Esophagus (tissue), 2 donors: Measurements from ENCODE around the gene TXNIP. TPM values are rescaled to one million over a fixed set of nuclear protein-coding genes. Genes with fewer than 3 reads are reported as not detected.
A peak's percentile ranks its signal among the peaks of the same experiment; 100 is the strongest.

Experiments used
- H3K27ac ChIP-seq, 2 donors: one replicate each; pipeline ENCODE4 v1.5.1; 2013; ENCODE audit warnings: low read depth in 2 of 2, mild to moderate bottlenecking in 2 of 2, inconsistent platforms in 1 of 2, low read length in 1 of 2, moderate library complexity in 1 of 2
- H3K27me3 ChIP-seq, 2 donors: one replicate each; pipeline ENCODE4 v1.6.1; 2013; ENCODE audit warnings: low read length in 2 of 2, control low read depth in 1 of 2, mild to moderate bottlenecking in 1 of 2; ENCODE audit not compliant: insufficient read depth in 2 of 2, control insufficient read depth in 1 of 2
- H3K36me3 ChIP-seq, 2 donors: one replicate each; pipeline ENCODE4 v1.6.1; 2013; ENCODE audit warnings: low read length in 1 of 2; ENCODE audit not compliant: control insufficient read depth in 2 of 2, insufficient read depth in 2 of 2
- H3K4me1 ChIP-seq, 2 donors: one replicate each; pipeline ENCODE4 v1.6.1; 2013; ENCODE audit warnings: low read length in 1 of 2; ENCODE audit not compliant: control insufficient read depth in 2 of 2, insufficient read depth in 2 of 2
- H3K4me3 ChIP-seq, 2 donors: one replicate each; pipeline ENCODE4 v1.5.1; 2013; ENCODE audit warnings: low read length in 2 of 2, mild to moderate bottlenecking in 2 of 2, low read depth in 1 of 2, moderate library complexity in 1 of 2
- H3K9me3 ChIP-seq, 2 donors: one replicate each; pipeline ENCODE4 v1.6.1; 2013; ENCODE audit warnings: mild to moderate bottlenecking in 2 of 2, low read depth in 1 of 2, low read length in 1 of 2, moderate library complexity in 1 of 2; ENCODE audit not compliant: control insufficient read depth in 2 of 2, insufficient read depth in 1 of 2
- WGBS, 2 donors: extraction: QIAGEN DNeasy Blood & Tissue Kit; methylation state at CpG; one replicate each; pipeline ENCODE4 v1.1.7; 2013; 5-methylcytosine and 5-hydroxymethylcytosine counted together
- polyA plus RNA-seq, 2 donors: library from polyadenylated mRNA; stranded (reverse); fragments of 200-250 nt; gene quantifications; one replicate each; pipeline ENCODE4 v1.2.3, GENCODE V29; 2013
- donor health status: healthy with polysubstance abuse.
- donor health status: Bipolar disorder and iron deficiency.

TXNIP gene
- polyA plus RNA-seq, 2 donors, result 77.5 to 235 TPM

DNA sequence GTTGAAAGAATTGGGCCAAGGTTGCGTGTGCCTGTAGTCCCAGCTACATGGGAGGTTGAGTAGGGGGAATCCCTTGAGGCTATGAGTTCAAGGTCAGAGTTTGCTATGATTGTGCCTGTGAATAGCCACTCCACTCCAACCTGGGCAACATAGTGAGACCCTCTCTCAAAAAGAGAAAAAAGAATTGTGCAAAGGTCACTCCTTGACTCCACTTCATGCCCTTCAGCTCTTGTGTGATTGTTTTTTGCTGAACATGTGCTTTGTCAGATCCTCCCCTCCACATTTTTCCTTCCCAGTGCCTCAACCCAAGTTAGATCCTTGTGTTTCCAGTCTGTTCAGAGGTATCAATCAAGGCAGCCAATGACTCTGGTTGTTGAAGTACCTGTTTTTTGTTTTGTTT lies 8.5 kb downstream of the TXNIP start:
- 95 to 100% methylated on average over 1 of the region's 1 CpG for WGBS, 2 donors
- H3K4me1 ChIP-seq, result peaks cover 2 to 5% of the 10 kb centered on the region in 2 donors
- no peak overlapping the region for H3K4me3 ChIP-seq
- H3K36me3 ChIP-seq, result peaks cover 0 to 3% of the 10 kb centered on the region in 2 donors
- H3K27me3 ChIP-seq, result no peaks in the 10 kb centered on the region
- no peaks in the 10 kb centered on the region for H3K9me3 ChIP-seq
- H3K27ac ChIP-seq, result peak overlapping the region in 1 of 2 donors; percentile 60

DNA sequence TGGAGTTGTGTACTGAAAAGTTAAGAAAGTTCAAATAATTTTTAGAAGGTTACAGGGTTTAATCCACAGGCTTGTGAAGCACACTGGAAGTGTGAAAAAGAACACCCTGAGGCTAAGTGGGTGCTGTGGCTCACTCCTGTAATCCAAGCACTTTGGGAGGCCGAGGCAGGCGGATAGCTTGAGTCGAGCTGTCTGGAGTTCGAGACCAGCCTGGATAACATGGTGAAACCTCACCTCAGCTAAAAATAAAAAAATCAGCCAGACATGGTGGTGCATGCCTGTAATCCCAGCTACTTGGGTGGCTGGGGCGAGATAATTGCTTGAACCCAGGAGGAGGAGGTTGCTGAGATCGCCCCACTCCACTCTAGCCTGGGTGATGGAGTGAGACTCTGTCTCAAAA lies 9.8 kb downstream of the TXNIP start:
- WGBS, 2 donors, result 86 to 88% methylated on average over 6 of the region's 6 CpGs
- no peaks in the 10 kb centered on the region for H3K27me3 ChIP-seq
- no peaks in the 10 kb centered on the region for H3K9me3 ChIP-seq
- peaks cover 2 to 6% of the 10 kb centered on the region in 2 donors for H3K4me1 ChIP-seq
- H3K4me3 ChIP-seq, result no peak overlapping the region
- no peaks in the 10 kb centered on the region for H3K36me3 ChIP-seq
- H3K27ac ChIP-seq, result peak overlapping the region; percentile 68 to 69

DNA sequence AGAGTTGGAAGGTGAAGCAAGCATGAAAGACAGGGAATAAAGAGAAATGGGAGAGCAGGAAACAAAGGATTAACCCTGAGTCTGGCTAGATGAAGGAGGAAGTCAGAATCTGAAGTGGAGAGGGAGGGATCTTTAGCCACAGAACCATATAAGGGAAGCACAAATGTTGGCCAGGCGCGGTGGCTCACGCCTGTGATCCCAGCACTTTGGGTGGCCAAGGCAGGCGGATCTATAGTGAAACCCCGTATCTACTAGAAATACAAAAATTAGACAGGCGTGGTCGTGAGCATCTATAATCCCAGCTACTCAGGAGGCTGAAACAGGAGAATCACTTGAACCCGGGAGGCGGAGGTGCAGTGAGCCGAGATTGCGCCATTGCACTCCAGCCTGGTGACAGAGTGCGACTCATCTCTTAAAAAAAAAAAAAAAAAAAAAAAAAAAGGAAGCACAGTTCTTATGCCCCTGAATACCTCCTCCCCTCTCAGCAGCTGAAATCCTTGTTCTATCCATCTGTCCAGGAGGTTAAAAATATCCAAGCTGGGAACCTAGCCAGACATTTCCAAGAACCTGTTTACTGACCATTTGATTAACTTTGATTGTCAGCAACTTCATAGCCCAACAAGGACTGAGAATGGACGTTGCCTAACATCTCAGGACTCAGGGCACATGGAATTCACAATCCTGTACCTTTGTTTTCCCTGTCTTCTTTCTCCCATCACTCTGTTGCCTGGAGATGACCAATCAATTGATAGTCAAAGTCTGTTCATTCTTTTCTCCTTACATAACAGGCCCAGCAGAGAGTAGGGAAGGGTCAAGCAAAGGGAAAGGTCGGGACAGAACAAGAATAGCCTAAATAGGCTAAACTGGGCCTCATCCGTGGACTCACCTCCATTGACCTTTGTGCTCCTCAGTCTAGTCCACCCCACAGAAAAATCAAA lies 10.6 kb downstream of the TXNIP start:
- H3K36me3 ChIP-seq, result no peaks in the 10 kb centered on the region
- peak overlapping the region; percentile 69 to 96 for H3K27ac ChIP-seq
- no peaks in the 10 kb centered on the region for H3K27me3 ChIP-seq
- H3K4me1 ChIP-seq, result peaks cover 4 to 6% of the 10 kb centered on the region in 2 donors
- peak overlapping the region in 1 of 2 donors; percentile 21 for H3K4me3 ChIP-seq
- 30 to 34% methylated on average over 15 of the region's 15 CpGs for WGBS, 2 donors
- H3K9me3 ChIP-seq, result no peaks in the 10 kb centered on the region

DNA sequence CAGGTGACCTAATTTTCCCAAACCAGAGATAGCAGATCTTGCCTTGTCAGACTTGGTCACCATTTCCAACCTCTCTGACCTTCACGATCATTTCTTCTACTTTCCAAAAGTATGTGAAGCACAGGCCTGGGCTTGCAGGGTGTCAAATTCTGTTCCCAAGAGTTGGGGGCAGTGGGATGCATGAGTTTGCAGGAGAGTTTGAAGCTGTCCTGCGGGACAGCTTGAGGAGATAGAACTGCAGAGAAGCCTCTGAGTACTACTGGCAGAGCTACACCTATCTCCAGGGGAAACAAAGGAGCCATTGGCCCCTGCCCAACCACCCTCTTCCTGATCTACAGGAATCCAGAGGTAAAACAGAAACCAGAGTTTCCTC lies 11.3 kb downstream of the TXNIP start:
- 37 to 40% methylated on average over 2 of the region's 2 CpGs for WGBS, 2 donors
- H3K36me3 ChIP-seq, result no peaks in the 10 kb centered on the region

DNA sequence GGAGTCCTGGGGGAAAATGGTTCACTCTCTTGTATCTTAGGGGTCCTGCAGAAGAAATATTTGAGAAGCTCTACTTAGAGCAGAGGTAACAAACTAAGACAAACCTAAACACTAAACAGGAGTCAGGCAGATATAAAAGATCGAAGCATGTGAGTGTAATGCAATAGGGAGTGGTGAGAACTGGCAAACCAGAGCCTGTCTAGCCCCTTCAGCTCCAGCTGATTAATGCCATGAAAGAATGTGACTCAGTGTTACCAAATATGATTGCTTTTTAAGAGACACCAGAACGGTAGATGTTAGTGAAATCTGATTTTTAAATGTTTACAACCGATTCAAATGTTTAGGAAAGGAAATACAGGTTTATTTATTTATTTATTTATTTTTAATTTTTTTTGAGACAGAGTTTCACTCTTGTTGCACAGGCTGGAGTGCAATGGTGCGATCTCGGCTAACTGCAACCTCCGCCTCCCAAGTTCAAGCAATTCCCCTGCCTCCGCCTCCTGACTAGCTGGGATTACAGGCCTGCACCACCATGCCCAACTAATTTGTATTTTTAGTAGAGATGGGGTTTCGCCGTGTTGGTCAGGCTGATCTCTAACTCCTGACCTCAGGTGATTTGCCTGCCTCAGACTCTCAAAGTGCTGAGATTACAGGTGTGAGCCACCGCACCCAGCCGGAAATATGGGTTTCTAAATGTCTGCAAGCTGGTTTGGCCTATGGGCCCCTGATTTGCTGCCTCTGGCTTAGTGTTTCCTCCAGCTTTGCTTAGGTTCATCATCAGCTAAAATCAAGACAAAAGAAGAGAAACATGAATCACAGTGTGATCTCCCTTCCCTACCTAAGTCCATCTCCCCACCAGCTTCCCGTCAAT lies 12.2 kb downstream of the TXNIP start:
- H3K4me3 ChIP-seq, result no peak overlapping the region
- H3K27me3 ChIP-seq, result no peaks in the 10 kb centered on the region
- peak overlapping the region; percentile 69 to 96 for H3K27ac ChIP-seq
- no peaks in the 10 kb centered on the region for H3K9me3 ChIP-seq
- WGBS, 2 donors, result 78 to 85% methylated on average over 12 of the region's 12 CpGs
- no peaks in the 10 kb centered on the region for H3K36me3 ChIP-seq
- H3K4me1 ChIP-seq, result peaks cover 4 to 6% of the 10 kb centered on the region in 2 donors

More for the DNA sequence above, 11.3 kb downstream of the TXNIP start:
- Histone ChIP-seq H3K9me3 (no peaks in the 10 kb centered on the region), H3K4me1 (peaks cover 4 to 6% of the 10 kb centered on the region in 2 donors), H3K27ac (peak overlapping the region; percentile 69 to 96), H3K4me3 (peak overlapping the region in 1 of 2 donors; percentile 21), H3K27me3 (no peaks in the 10 kb centered on the region)

DNA sequence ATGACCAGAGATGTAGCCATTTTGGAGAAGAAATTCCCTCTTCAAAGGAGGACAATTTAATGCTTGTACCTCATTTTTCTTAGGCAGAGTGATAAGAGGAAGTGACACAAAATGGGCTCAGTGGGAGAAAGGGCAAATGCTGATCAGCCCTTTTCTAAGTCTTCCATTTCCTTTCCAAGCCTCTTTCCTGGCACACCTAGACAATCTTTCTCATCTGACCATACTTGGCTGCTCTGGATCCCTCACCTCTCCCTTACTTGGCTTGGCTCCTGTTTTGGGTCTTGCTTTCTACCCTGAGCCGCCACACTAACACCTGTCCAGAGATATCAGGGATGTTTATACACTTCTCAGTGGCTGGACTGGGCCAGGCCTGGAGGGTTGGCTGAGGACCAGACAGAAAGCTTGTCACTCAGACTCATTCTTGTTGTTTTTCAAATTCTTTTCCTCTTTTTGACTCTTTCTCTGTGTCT lies 13.1 kb downstream of the TXNIP start:
- Histone ChIP-seq H3K9me3 (no peaks in the 10 kb centered on the region), H3K4me3 (no peak overlapping the region), H3K27ac (peak overlapping the region; percentile 70 to 91), H3K27me3 (no peaks in the 10 kb centered on the region), H3K36me3 (no peaks in the 10 kb centered on the region), H3K4me1 (peaks cover 4 to 10% of the 10 kb centered on the region in 2 donors)
- 60 to 68% methylated on average over 1 of the region's 1 CpG for WGBS, 2 donors

DNA sequence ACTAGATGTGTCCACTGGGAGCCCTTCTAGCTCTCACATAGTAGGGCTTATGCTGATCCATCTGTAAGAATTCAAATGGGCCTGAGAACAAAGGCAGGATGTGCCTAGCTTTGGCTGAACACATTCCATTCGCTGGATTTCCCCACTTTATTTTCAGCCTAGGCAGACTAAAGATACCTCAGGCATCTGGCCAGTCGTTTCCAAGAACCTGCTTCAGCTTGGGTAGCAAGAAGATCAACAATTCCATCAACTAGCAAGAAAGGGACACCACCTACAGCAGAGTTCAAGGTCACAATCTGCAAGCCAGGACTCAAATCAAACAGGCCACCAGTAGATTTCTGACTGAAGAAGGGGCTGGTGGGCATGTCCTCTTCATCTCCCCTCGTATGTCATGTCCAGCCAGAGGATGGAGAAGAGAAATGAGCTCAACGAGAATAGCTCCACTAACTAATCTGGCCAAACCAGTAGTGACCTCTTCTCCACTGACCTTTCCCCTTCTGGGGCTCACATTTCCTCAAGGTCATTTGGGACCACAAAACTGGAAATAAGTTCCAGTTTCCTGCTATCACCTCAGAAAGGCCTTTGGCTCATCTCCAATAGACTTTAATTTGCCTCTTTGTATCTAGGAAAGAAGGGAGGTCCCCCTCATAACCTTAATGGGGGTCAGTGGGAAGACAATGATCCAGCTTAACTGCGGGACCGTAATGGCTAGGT lies 14.2 kb downstream of the TXNIP start:
- Histone ChIP-seq H3K27ac (peak overlapping the region; percentile 68 to 70), H3K27me3 (no peaks in the 10 kb centered on the region), H3K4me1 (peaks cover 4 to 10% of the 10 kb centered on the region in 2 donors), H3K4me3 (no peak overlapping the region), H3K36me3 (no peaks in the 10 kb centered on the region), H3K9me3 (no peaks in the 10 kb centered on the region)
- 64 to 67% methylated on average over 6 of the region's 6 CpGs for WGBS, 2 donors

DNA sequence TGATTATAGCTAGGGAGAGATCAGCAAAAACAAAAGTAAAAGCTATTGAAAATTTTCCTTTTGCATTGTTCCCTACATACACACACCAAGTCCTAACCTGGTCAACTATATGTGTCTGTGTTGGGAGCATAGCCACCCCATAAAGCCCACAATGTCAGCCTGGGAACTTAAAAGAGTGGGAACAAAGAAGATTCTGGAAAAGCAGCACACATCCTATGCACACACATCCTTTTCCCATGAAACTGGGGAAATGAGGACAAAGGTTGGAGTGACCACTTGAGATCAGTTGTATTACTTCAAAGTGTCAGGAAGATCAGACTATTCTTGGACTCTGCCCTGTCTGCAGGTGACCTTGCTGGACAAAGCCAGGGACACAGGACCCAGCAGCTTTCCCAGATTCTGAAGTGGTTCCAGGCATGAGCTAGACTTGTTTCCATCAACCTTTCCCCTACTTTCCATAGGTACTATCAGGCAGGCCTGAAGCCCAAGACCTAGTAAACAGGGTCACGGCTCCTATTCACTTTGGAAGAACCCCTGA lies 15.9 kb downstream of the TXNIP start:
- Histone ChIP-seq H3K36me3 (no peaks in the 10 kb centered on the region), H3K27ac (peak overlapping the region; percentile 57 to 93), H3K9me3 (no peaks in the 10 kb centered on the region), H3K27me3 (no peaks in the 10 kb centered on the region), H3K4me3 (peak overlapping the region in 1 of 2 donors; percentile 11), H3K4me1 (peaks cover 4 to 8% of the 10 kb centered on the region in 2 donors)
- WGBS, 2 donors, result 85 to 87% methylated on average over 1 of the region's 1 CpG
